Smooth muscle cell (in vitro differentiated cells): Measurements from ENCODE around the gene NFYA. TPM values are rescaled to one million over a fixed set of nuclear protein-coding genes. Genes with fewer than 3 reads are reported as not detected.

Experiments used
- DNase-seq: peaks from one replicate; lab custom pipeline; 2025; ENCODE audit not compliant: unreplicated experiment; lab: John Stamatoyannopoulos, UW
- H2AFZ ChIP-seq: fragments of 200-600 bp; sonication (generic); 2 replicates; pipeline ENCODE4 v1.6.0; 2016; ENCODE audit warnings: antibody characterized with exemption, low read depth, mild to moderate bottlenecking
- H3F3A ChIP-seq: fragments of 200-600 bp; sonication (generic); 2 replicates; pipeline ENCODE4 v1.6.0; 2017; ENCODE audit warnings: antibody characterized with exemption, low read depth
- H3K27ac ChIP-seq: fragments of 200-600 bp; sonication (generic); 2 replicates; pipeline ENCODE4 v1.5.1; 2016; ENCODE audit warnings: low read depth, mild to moderate bottlenecking
- H3K27me3 ChIP-seq: fragments of 200-600 bp; sonication (generic); 2 replicates; pipeline ENCODE4 v1.6.1; 2016; ENCODE audit warnings: low read depth, mild to moderate bottlenecking
- H3K36me3 ChIP-seq: fragments of 200-600 bp; sonication (generic); 2 replicates; pipeline ENCODE4 v1.5.1; 2016; ENCODE audit warnings: low read depth
- H3K4me1 ChIP-seq: fragments of 200-600 bp; sonication (generic); 2 replicates; pipeline ENCODE4 v1.5.1; 2016; ENCODE audit warnings: low read depth
- H3K4me2 ChIP-seq: fragments of 200-600 bp; sonication (generic); 2 replicates; pipeline ENCODE4 v1.6.0; 2016; ENCODE audit warnings: mild to moderate bottlenecking
- H3K4me3 ChIP-seq: fragments of 200-600 bp; sonication (generic); 2 replicates; pipeline ENCODE4 v1.5.1; 2016; ENCODE audit warnings: mild to moderate bottlenecking
- H3K79me2 ChIP-seq: fragments of 200-600 bp; sonication (generic); 2 replicates; pipeline ENCODE4 v1.6.0; 2016; ENCODE audit warnings: low read depth, mild to moderate bottlenecking
- H3K9ac ChIP-seq: fragments of 200-600 bp; sonication (generic); 2 replicates; pipeline ENCODE4 v1.6.0; 2016; ENCODE audit warnings: low read depth
- H3K9me3 ChIP-seq: fragments of 200-600 bp; sonication (generic); replicated peaks from 2 replicates; pipeline ENCODE4 v1.5.1; 2016; ENCODE audit warnings: low read depth
- H4K20me1 ChIP-seq: fragments of 200-600 bp; sonication (generic); 2 replicates; pipeline ENCODE4 v1.6.0; 2016; ENCODE audit warnings: low read depth
- WGBS: methylation state at CpG from one replicate; pipeline ENCODE4 v1.1.7; 2016; ENCODE audit warnings: low lambda C conversion rate; 5-methylcytosine and 5-hydroxymethylcytosine counted together
- polyA plus RNA-seq: library from polyadenylated mRNA; unstranded; fragments of >200 nt; fragmentation: Nextera tagmentation; extraction: Ambion mirVana; gene quantifications from 2 replicates; pipeline ENCODE4 v1.2.1, GENCODE V29; 2016
- total RNA-seq: library from RNA; depleted of rRNA; stranded (reverse); fragments of >200 nt; gene quantifications from 2 replicates; pipeline ENCODE4 v1.2.3, GENCODE V29; 2014
- TF ChIP-seq, protein P1 (sequence below): fragments of 200-600 bp; sonication (generic); IDR thresholded peaks from 2 replicates; pipeline ENCODE4 v1.5.1; 2017; ENCODE audit warnings: borderline replicate concordance, mild to moderate bottlenecking, antibody characterized with exemption; ENCODE audit not compliant: insufficient read depth, poor library complexity, severe bottlenecking

Gene NFYA
- total and polyA plus RNA-seq, 2 experiments from 2014 or later = 22.4 to 40.2 TPM

DNA sequence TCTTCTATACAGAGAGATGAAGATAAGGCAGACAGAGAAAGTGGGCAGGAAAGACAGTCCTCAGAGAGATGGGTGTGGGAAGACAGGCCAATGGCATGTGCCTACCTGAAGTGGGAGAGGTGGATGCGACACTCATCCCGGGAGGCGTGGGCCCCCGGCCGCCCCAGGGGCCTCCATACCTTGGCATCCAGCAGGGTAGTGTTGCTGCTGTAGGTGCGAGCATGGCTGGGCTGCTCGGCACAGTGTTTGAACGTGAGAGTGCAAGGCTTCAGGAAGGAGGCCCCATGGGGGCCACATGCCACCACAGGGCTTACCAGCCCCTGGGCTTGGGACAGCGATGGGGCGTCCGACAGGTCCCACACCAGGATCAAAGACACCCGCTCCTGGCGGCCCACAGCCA, 39.0 kb upstream of the NFYA start:
- DNase-seq = no peak
- peaks cover 2% of the 10 kb centered on the region for H3K4me1 ChIP-seq
- H3K9ac ChIP-seq = no peak overlapping the region
- H3K4me2 ChIP-seq = no peak overlapping the region
- H3K36me3 ChIP-seq = no peaks in the 10 kb centered on the region
- TF ChIP-seq, protein P1, sequence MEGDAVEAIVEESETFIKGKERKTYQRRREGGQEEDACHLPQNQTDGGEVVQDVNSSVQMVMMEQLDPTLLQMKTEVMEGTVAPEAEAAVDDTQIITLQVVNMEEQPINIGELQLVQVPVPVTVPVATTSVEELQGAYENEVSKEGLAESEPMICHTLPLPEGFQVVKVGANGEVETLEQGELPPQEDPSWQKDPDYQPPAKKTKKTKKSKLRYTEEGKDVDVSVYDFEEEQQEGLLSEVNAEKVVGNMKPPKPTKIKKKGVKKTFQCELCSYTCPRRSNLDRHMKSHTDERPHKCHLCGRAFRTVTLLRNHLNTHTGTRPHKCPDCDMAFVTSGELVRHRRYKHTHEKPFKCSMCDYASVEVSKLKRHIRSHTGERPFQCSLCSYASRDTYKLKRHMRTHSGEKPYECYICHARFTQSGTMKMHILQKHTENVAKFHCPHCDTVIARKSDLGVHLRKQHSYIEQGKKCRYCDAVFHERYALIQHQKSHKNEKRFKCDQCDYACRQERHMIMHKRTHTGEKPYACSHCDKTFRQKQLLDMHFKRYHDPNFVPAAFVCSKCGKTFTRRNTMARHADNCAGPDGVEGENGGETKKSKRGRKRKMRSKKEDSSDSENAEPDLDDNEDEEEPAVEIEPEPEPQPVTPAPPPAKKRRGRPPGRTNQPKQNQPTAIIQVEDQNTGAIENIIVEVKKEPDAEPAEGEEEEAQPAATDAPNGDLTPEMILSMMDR = no peak
- 94% methylated on average over 13 of the region's 13 CpGs for WGBS
- H3K79me2 ChIP-seq = no peaks in the 10 kb centered on the region
- no peak overlapping the region for H3K27ac ChIP-seq
- H3K9me3 ChIP-seq = no peaks in the 10 kb centered on the region
- no peaks in the 10 kb centered on the region for H3F3A ChIP-seq
- no peak overlapping the region for H3K4me3 ChIP-seq
- no peaks in the 10 kb centered on the region for H3K27me3 ChIP-seq
- H4K20me1 ChIP-seq = no peaks in the 10 kb centered on the region
- no peak overlapping the region for H2AFZ ChIP-seq

DNA sequence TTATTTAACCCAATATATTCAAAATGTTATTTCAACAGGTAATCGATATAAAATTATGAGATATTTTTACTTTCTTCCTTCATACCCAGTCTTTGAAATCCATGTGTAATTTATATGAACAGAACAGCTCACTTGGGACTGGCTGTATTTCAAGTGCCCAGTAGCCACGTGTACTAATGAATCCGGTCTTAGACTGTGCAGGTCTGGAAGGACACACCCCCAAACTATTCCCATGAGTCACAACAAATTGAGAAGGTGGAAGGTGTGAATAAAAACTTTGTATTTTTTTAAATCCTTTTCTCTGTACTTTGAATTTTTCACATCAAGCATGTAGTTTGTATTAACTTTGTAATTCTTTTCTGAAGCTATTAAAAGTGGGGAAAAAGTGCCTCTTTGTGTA, 36.6 kb upstream of the NFYA start:
- no peaks in the 10 kb centered on the region for H3K36me3 ChIP-seq
- no peak overlapping the region for H3K9ac ChIP-seq
- no peak overlapping the region for H3K4me3 ChIP-seq
- no peaks in the 10 kb centered on the region for H3K79me2 ChIP-seq
- TF ChIP-seq, protein P1 = no peak
- H2AFZ ChIP-seq = no peak overlapping the region
- 76% methylated on average over 3 of the region's 3 CpGs for WGBS
- no peaks in the 10 kb centered on the region for H3K4me1 ChIP-seq
- no peak overlapping the region for H3K4me2 ChIP-seq
- H3K9me3 ChIP-seq = no peaks in the 10 kb centered on the region
- H3F3A ChIP-seq = no peaks in the 10 kb centered on the region
- no peak for DNase-seq
- H3K27ac ChIP-seq = peak overlapping the region; percentile 4
- no peaks in the 10 kb centered on the region for H3K27me3 ChIP-seq
- H4K20me1 ChIP-seq = no peaks in the 10 kb centered on the region

DNA sequence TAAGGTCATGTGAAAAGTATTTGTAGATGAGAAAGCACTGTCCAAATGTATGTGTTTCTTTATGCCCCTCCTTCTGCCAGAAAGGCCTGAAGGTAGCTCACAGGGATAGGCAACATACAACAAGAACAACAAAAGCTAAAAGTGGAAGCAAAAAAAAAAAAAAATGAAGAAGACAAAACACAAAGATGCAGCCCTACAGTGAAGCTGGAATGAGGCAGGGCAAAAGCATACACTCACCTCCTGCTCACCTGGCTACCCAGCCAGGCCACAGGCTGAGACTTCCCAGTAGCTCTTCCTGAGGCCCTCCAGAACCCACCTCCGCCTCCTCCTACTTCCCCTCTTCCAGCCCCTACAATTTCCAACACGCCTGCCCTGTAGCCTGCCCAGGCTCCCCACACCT, 36.2 kb upstream of the NFYA start:
- Histone ChIP-seq H2AFZ (no peak overlapping the region), H3K9ac (no peak overlapping the region), H3K9me3 (no peaks in the 10 kb centered on the region), H3K4me3 (no peak overlapping the region), H3K36me3 (no peaks in the 10 kb centered on the region), H3F3A (no peaks in the 10 kb centered on the region), H3K27me3 (no peaks in the 10 kb centered on the region), H4K20me1 (no peaks in the 10 kb centered on the region), H3K4me1 (no peaks in the 10 kb centered on the region), H3K27ac (peak overlapping the region; percentile 4), H3K79me2 (no peaks in the 10 kb centered on the region), H3K4me2 (no peak overlapping the region)
- 90% methylated on average over 2 of the region's 2 CpGs for WGBS
- no peak for DNase-seq
- TF ChIP-seq, protein P1 = no peak

DNA sequence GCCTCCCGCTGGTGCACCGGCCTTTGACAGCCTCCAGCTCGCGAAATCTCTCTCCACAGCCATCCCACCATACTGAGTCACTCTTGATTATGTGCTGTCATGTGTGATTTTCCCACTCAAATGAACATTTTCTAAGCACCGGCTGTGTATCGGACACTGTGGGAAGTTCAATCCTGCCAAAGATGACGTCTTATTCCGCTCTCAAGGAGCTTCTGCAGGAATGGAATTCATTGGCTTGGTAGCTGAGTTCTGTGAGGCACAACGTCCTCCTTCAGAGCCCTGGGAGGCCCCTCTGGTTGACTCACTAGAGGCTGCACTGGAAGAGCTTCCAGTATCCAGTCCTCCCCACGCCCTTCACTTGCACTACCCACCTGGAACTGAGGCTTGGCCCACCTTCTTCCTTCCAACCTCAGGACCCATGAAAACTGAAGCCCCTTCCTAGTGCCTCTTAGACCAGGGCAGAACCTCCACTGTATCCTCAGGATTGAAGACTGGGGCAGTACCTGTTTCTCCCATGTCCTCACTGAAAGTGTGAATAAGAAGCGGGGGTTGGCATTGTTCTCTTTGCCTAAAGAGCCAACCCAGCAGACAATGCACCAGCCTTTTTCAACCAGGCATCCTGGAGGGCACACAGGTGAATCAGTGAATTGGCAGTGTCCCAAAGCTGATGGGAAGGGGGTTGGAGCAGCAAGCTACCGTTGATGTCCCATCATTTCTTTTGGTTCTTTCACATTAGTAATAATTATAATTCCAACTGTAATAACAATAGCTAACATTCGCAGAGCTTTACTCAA, 35.5 kb upstream of the NFYA start:
- Histone ChIP-seq H4K20me1 (no peaks in the 10 kb centered on the region), H3K27ac (peak overlapping the region; percentile 4), H3K4me3 (peak overlapping the region; percentile 14), H3K27me3 (no peaks in the 10 kb centered on the region), H3K4me2 (no peak overlapping the region), H3K4me1 (no peaks in the 10 kb centered on the region), H3F3A (no peaks in the 10 kb centered on the region), H3K9ac (no peak overlapping the region), H3K9me3 (no peaks in the 10 kb centered on the region), H2AFZ (no peak overlapping the region), H3K79me2 (no peaks in the 10 kb centered on the region), H3K36me3 (no peaks in the 10 kb centered on the region)
- TF ChIP-seq, protein P1 = no peak
- WGBS = 83% methylated on average over 13 of the region's 13 CpGs
- no peak for DNase-seq
